IMR-90 (cell line): Measurements from ENCODE around the gene SNRPF. TPM values are rescaled to one million over a fixed set of nuclear protein-coding genes. Genes with fewer than 3 reads are reported as not detected.
"Not testable (repeated sequence)": the region's sequence is repeated elsewhere in the genome, so short reads cannot be mapped to it uniquely, and the experiment has no call there.

Experiments
- ATAC-seq: fragments of 200-7000 bp; cut with Tn5 transposase; 2 replicates; pipeline ENCODE4 v1.9.1; 2020; ENCODE audit warnings: low read depth, mild to moderate bottlenecking, moderate library complexity
- BruUV-seq: library from RNA; stranded (reverse); fragments of 400-500 nt; replicated peaks from 2 replicates; lab custom pipeline; 2021; lab: Mats Ljungman, UMichigan
- CTCF ChIA-PET: fragments of 300-600 bp; formaldehyde crosslinking; extraction: SDS; loops from one replicate; lab custom pipeline; 2021; ENCODE audit warnings: antibody characterized with exemption; lab: Yijun Ruan, JAX
- POLR2A ChIA-PET: fragments of 300-600 bp; sonication (Branson Sonifier 250); formaldehyde crosslinking; loops from one replicate; lab custom pipeline; 2022; ENCODE audit warnings: antibody characterized with exemption; ENCODE audit not compliant: unreplicated experiment; lab: Charles Lee
- DNase-seq: peaks from one replicate; pipeline ENCODE4 v3.0.0; 2013
- H2AFZ ChIP-seq: replicated peaks from 2 replicates; pipeline ENCODE3; 2013; ENCODE audit warnings: low read length, mild to moderate bottlenecking; ENCODE audit not compliant: poor library complexity
- H2AK5ac ChIP-seq: 2 replicates; pipeline ENCODE4 v1.6.1; 2013; ENCODE audit warnings: low read depth, low read length, inconsistent platforms
- H2AK9ac ChIP-seq: replicated peaks from 2 replicates; pipeline ENCODE3; 2013; ENCODE audit warnings: mild to moderate bottlenecking, low read depth, low read length, moderate library complexity; ENCODE audit not compliant: poor library complexity
- H2BK120ac ChIP-seq: 2 replicates; pipeline ENCODE4 v1.6.1; 2013; ENCODE audit warnings: low read depth, low read length, inconsistent platforms
- H2BK15ac ChIP-seq: 3 replicates; pipeline ENCODE4 v1.6.1; 2013; ENCODE audit warnings: low read depth, low read length, inconsistent platforms
- H2BK20ac ChIP-seq: 2 replicates; pipeline ENCODE4 v1.6.1; 2013; ENCODE audit warnings: low read depth, mild to moderate bottlenecking, inconsistent platforms, low read length, moderate library complexity
- H2BK5ac ChIP-seq: 2 replicates; pipeline ENCODE4 v1.6.1; 2013; ENCODE audit warnings: mild to moderate bottlenecking, low read depth, low read length, inconsistent platforms; ENCODE audit not compliant: poor library complexity, severe bottlenecking
- H3K14ac ChIP-seq: replicated peaks from 2 replicates; pipeline ENCODE4 v1.6.1; 2013; ENCODE audit warnings: low read depth, low read length, inconsistent platforms
- H3K18ac ChIP-seq: 2 replicates; pipeline ENCODE4 v1.6.1; 2013; ENCODE audit warnings: low read depth, low read length, control low read depth
- H3K23ac ChIP-seq: 2 replicates; pipeline ENCODE4 v1.6.1; 2013; ENCODE audit warnings: low read depth, low read length, inconsistent platforms
- H3K27ac ChIP-seq: 2 replicates; pipeline ENCODE4 v1.5.1; 2013; ENCODE audit warnings: mild to moderate bottlenecking, control low read depth, low read length; ENCODE audit not compliant: insufficient read depth
- H3K27me3 ChIP-seq: 2 replicates; pipeline ENCODE4 v1.6.1; 2013; ENCODE audit warnings: low read length; ENCODE audit not compliant: control insufficient read depth, insufficient read depth
- H3K36me3 ChIP-seq: 2 replicates; pipeline ENCODE4 v1.6.1; 2013; ENCODE audit warnings: low read length, mixed read lengths; ENCODE audit not compliant: control insufficient read depth, insufficient read depth
- H3K4ac ChIP-seq: 2 replicates; pipeline ENCODE4 v1.6.1; 2013; ENCODE audit warnings: low read depth, low read length, inconsistent platforms
- H3K4me1 ChIP-seq: 2 replicates; pipeline ENCODE4 v1.6.1; 2013; ENCODE audit warnings: low read length, mixed read lengths; ENCODE audit not compliant: control insufficient read depth, insufficient read depth
- H3K4me2 ChIP-seq: 2 replicates; pipeline ENCODE4 v1.6.1; 2013; ENCODE audit warnings: low read depth, mild to moderate bottlenecking, control low read depth, low read length, moderate library complexity
- H3K4me3 ChIP-seq: 2 replicates; pipeline ENCODE4 v1.5.1; 2013; ENCODE audit warnings: low read depth, mild to moderate bottlenecking, control low read depth, low read length, moderate library complexity; ENCODE audit not compliant: insufficient read depth
- H3K56ac ChIP-seq: 2 replicates; pipeline ENCODE4 v1.6.1; 2013; ENCODE audit warnings: low read length, inconsistent platforms; ENCODE audit not compliant: insufficient read depth; ENCODE audit errors: extremely low read depth
- H3K79me1 ChIP-seq, 2 experiments: 2 replicates each; pipeline ENCODE4 v1.6.1; 2013; ENCODE audit warnings: low read length in 2 of 2, inconsistent platforms in 1 of 2, low read depth in 1 of 2
- H3K9ac ChIP-seq: 2 replicates; pipeline ENCODE4 v1.6.1; 2013; ENCODE audit warnings: low read depth, low read length, control low read depth
- H3K9me1 ChIP-seq: 2 replicates; pipeline ENCODE4 v1.6.1; 2013; ENCODE audit warnings: low read length, inconsistent platforms; ENCODE audit not compliant: insufficient read depth
- H3K9me3 ChIP-seq: 2 replicates; pipeline ENCODE4 v1.6.1; 2013; ENCODE audit warnings: low read length; ENCODE audit not compliant: control insufficient read depth, insufficient read depth
- H4K20me1 ChIP-seq: 2 replicates; pipeline ENCODE4 v1.6.1; 2013; ENCODE audit warnings: low read length, inconsistent platforms; ENCODE audit not compliant: insufficient read depth
- H4K5ac ChIP-seq: 2 replicates; pipeline ENCODE4 v1.6.1; 2013; ENCODE audit warnings: mild to moderate bottlenecking, low read depth, low read length, control low read depth
- H4K8ac ChIP-seq, 2 experiments: 2 replicates each; pipeline ENCODE4 v1.6.1; 2013; ENCODE audit warnings: low read depth in 2 of 2, low read length in 2 of 2, control low read depth in 1 of 2, inconsistent platforms in 1 of 2
- H4K91ac ChIP-seq: 2 replicates; pipeline ENCODE4 v1.6.1; 2013; ENCODE audit warnings: low read depth, low read length, inconsistent platforms; ENCODE audit not compliant: insufficient read depth
- WGBS, 2 experiments: methylation state at CpG; one replicate each; pipeline versions ENCODE4 v1.1.5 to v1.1.7; 2013; ENCODE audit warnings: missing lambda C conversion rate in 2 of 2; ENCODE audit not compliant: insufficient read length in 1 of 2; ENCODE audit errors: extremely low coverage in 2 of 2; 5-methylcytosine and 5-hydroxymethylcytosine counted together
- dilution Hi-C: fragments of 300-500 bp; cut with HindIII; formaldehyde crosslinking; loops from one replicate; pipeline ENCODE4 v1.14.3; 2018; ENCODE audit warnings: low sequenced_read_pairs; ENCODE audit not compliant: unreplicated experiment
- in situ Hi-C: fragments of 300-500 bp; cut with MboI; formaldehyde crosslinking; loops from 3 replicates; pipeline ENCODE4 v1.14.3; 2019; ENCODE audit warnings: low sequenced_read_pairs, inconsistent platforms, mixed read lengths
- intact Hi-C: fragments of 100-400 bp; cut with micrococcal nuclease; formaldehyde crosslinking; loops from 2 replicates; pipeline ENCODE4 v1.10.0; 2022
- polyA plus RNA-seq, 3 experiments: library from polyadenylated mRNA; depleted of rRNA; stranded (reverse); fragments of >200 nt; gene quantifications; 2 replicates each; pipeline ENCODE4 v1.2.3, GENCODE V29; 2012; ENCODE audit warnings: low replicate concordance in 1 of 3
- total RNA-seq: library from RNA; depleted of rRNA; stranded (reverse); fragments of >200 nt; gene quantifications from 2 replicates; pipeline ENCODE4 v1.2.3, GENCODE V29; 2012

SNRPF gene
- total and polyA plus RNA-seq, 2 of the 4 experiments (the other 2 are of a cell fraction), result 5.0 to 27.9 TPM

DNA sequence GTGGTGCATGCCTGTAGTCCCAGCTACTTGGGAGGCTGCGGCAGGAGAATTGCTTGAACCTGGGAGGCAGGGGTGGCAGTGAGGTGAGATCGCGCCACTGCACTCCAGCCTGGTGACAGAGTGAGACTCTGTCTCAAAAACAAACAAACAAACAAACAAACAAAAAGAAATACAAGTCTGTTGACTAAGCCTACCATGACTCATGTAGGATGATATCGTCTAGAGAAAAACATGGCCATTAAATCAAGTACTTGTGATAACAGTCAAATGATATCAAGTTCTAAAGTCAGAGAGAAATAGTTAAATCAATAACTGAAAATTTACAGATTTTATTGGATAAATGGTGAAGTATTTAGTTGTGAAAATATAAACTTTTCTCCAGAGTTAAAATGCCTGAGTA is 46.6 kb upstream of the SNRPF start:
- H2AK9ac ChIP-seq, H3K4me1 ChIP-seq, H2AK5ac ChIP-seq, intact Hi-C loops, H2BK15ac ChIP-seq, H2BK20ac ChIP-seq, H2BK120ac ChIP-seq, H4K91ac ChIP-seq, H3K4ac ChIP-seq, H3K9me3 ChIP-seq, H3K27ac ChIP-seq, H2AFZ ChIP-seq, H4K20me1 ChIP-seq, H3K14ac ChIP-seq, H3K79me1 ChIP-seq, H3K23ac ChIP-seq, POLR2A ChIA-PET, CTCF ChIA-PET, DNase-seq, H2BK5ac ChIP-seq, H3K36me3 ChIP-seq, H3K27me3 ChIP-seq, H4K5ac ChIP-seq, H3K56ac ChIP-seq, H3K18ac ChIP-seq, ATAC-seq, H3K9me1 ChIP-seq, H3K4me2 ChIP-seq, H3K9ac ChIP-seq, BruUV-seq, dilution Hi-C loops, H4K8ac ChIP-seq, H3K4me3 ChIP-seq, in situ Hi-C loops: not testable (repeated sequence)
- no CpG with 5 or more reads among the region's 4 CpGs for WGBS, 2 experiments
